Kidney (tissue), 14 donors: Measurements from ENCODE around the gene FAM162A. TPM values are rescaled to one million over a fixed set of nuclear protein-coding genes. Genes with fewer than 3 reads are reported as not detected.

Experiments
- DNase-seq, 5 donors: peaks; one replicate each; pipeline ENCODE4 v3.0.0-alpha.2; 2013 to 2020
- FAIRE-seq: peaks from 2 replicates; lab custom pipeline; 2012; peaks lifted over from hg19 to GRCh38; lab: Jason Lieb, UNC
- H3K27ac ChIP-seq, 2 donors: one replicate each; pipeline ENCODE4 v1.7.0; 2013; ENCODE audit warnings: low read depth in 2 of 2, low read length in 2 of 2, inconsistent platforms in 1 of 2
- H3K27me3 ChIP-seq: one replicate; pipeline ENCODE4 v1.7.1; 2013; ENCODE audit warnings: low read length, inconsistent platforms; ENCODE audit not compliant: control insufficient read depth, insufficient read depth
- H3K36me3 ChIP-seq, 3 donors: one replicate each; pipeline versions ENCODE4 v1.7.0 to v1.7.1; 2013; ENCODE audit warnings: low read length in 3 of 3, control low read depth in 1 of 3, inconsistent platforms in 1 of 3; ENCODE audit not compliant: insufficient read depth in 3 of 3, control insufficient read depth in 2 of 3
- H3K4me1 ChIP-seq, 3 donors: one replicate each; pipeline versions ENCODE4 v1.7.0 to v1.7.1; 2013; ENCODE audit warnings: low read length in 3 of 3, inconsistent platforms in 1 of 3, low read depth in 1 of 3; ENCODE audit not compliant: control insufficient read depth in 2 of 3, insufficient read depth in 2 of 3
- H3K4me3 ChIP-seq, 3 donors: one replicate each; pipeline versions ENCODE4 v1.7.0 to v1.8.1; 2013; ENCODE audit warnings: low read length in 3 of 3, control low read depth in 1 of 3, inconsistent platforms in 1 of 3
- H3K9ac ChIP-seq, 3 donors: one replicate each; pipeline versions ENCODE4 v1.7.0 to v1.7.1; 2013; ENCODE audit warnings: low read length in 3 of 3, control low read depth in 1 of 3, inconsistent platforms in 1 of 3
- H3K9me3 ChIP-seq, 3 donors: one replicate each; pipeline versions ENCODE4 v1.7.0 to v1.7.1; 2013; ENCODE audit warnings: low read length in 3 of 3, control low read depth in 1 of 3, inconsistent platforms in 1 of 3; ENCODE audit not compliant: control insufficient read depth in 2 of 3, insufficient read depth in 1 of 3
- intact Hi-C: fragments of 100-400 bp; cut with DNase I; formaldehyde crosslinking; loops from one replicate; pipeline ENCODE4 v1.11.1; 2022
- polyA plus RNA-seq: library from polyadenylated mRNA; stranded (reverse); fragments of 350-450 nt; fragmentation: Illumina TruSeq; extraction: RNeasy Lipid Tissue Mini Kit (QIAGEN cat#74804); gene quantifications from one replicate; pipeline ENCODE4 v1.2.3, GENCODE V29; 2014; ENCODE audit warnings: low read depth, low replicate concordance; ENCODE audit not compliant: insufficient read depth
- total RNA-seq: library from RNA; stranded (reverse); fragmentation: NEBNext Ultra II Directional; extraction: Animal tissue kit (Norgen Biotek cat#: 25700); gene quantifications from one replicate; pipeline ENCODE4 v1.2.1, GENCODE V29; 2021
- TF ChIP-seq, protein P1 (sequence below): IDR thresholded peaks from 3 replicates; pipeline ENCODE4 v1.5.1; 2012; ENCODE audit warnings: mild to moderate bottlenecking, moderate library complexity, borderline replicate concordance; ENCODE audit not compliant: insufficient read depth; ENCODE audit errors: extremely low read depth
- donor health status: control.
- donor health status: control.
- donor health status: control.
- donor health status: control.
- donor health status: control.
- donor health status: DM: yes; HTN: yes; CAD: no.
- donor health status: Normal renal cell carcinoma (clear cell type).

The FAM162A gene
- total and polyA plus RNA-seq, 2 donors from 2014 or later, result 46.6 to 213 TPM

DNA sequence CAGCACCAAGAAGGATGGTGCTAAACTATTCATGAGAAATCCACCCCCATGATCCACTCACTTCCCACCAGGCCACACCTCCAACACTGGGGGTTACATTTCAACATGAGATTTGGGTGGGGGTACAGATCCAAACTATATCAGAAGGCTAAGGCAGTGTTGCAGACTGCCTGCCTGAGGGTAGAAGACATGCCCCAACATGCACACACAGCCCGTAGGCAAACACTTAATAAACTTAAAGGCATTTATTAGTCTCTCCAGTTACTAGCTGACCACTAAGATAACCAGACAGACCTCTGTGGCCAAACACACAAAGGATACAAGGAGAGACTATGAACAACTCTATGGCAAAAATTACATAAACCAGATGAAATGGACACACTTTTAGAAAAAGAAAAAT, 10.2 kb downstream of the FAM162A start:
- Histone ChIP-seq H3K27me3 (no peaks in the 10 kb centered on the region), H3K36me3 (peaks cover 0 to 4% (median 2%) of the 10 kb centered on the region in 3 donors), H3K9me3 (no peaks in the 10 kb centered on the region), H3K9ac (no peak overlapping the region), H3K27ac (no peak overlapping the region), H3K4me1 (peaks cover 0 to 5% (median 2%) of the 10 kb centered on the region in 3 donors), H3K4me3 (no peak overlapping the region)
- FAIRE-seq, result no peak
- no peak for DNase-seq
- intact Hi-C loops, result loop anchor here (10.0 kb wide), 1 partner anchor 291 kb away; the partner anchor contains the start of gene PARP14
- TF ChIP-seq, protein P1, sequence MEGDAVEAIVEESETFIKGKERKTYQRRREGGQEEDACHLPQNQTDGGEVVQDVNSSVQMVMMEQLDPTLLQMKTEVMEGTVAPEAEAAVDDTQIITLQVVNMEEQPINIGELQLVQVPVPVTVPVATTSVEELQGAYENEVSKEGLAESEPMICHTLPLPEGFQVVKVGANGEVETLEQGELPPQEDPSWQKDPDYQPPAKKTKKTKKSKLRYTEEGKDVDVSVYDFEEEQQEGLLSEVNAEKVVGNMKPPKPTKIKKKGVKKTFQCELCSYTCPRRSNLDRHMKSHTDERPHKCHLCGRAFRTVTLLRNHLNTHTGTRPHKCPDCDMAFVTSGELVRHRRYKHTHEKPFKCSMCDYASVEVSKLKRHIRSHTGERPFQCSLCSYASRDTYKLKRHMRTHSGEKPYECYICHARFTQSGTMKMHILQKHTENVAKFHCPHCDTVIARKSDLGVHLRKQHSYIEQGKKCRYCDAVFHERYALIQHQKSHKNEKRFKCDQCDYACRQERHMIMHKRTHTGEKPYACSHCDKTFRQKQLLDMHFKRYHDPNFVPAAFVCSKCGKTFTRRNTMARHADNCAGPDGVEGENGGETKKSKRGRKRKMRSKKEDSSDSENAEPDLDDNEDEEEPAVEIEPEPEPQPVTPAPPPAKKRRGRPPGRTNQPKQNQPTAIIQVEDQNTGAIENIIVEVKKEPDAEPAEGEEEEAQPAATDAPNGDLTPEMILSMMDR, result no peak

DNA sequence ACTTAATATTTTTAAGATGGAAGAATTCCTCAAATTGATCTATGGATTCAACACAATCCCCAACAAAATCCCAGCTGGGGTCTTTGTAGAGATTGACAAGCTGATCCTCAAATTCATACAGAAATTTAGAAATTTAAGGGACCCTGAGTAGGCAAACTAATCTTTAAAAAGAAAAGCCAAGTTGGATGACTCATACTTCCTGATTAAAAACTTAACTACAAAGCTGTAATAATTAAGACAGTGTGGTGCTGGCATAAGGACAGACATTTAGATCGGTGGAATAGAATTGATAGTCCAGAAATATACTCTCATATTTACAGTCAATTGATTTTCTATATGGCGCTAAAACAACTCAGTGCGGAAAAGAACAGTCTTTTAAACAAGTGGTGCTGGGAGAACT, 11.6 kb downstream of the FAM162A start:
- no peaks in the 10 kb centered on the region for H3K4me1 ChIP-seq
- FAIRE-seq, result no peak
- no peaks in the 10 kb centered on the region for H3K9me3 ChIP-seq
- no peak overlapping the region for H3K9ac ChIP-seq
- no peak overlapping the region for H3K27ac ChIP-seq
- no peak for DNase-seq
- H3K4me3 ChIP-seq, result no peak overlapping the region
- H3K36me3 ChIP-seq, result peaks cover 0 to 4% (median 2%) of the 10 kb centered on the region in 3 donors
- TF ChIP-seq, protein P1, result no peak
- H3K27me3 ChIP-seq, result no peaks in the 10 kb centered on the region
- intact Hi-C loops, result loop anchor here (10.0 kb wide), 1 partner anchor 289 kb away; the partner anchor contains the start of gene PARP14

DNA sequence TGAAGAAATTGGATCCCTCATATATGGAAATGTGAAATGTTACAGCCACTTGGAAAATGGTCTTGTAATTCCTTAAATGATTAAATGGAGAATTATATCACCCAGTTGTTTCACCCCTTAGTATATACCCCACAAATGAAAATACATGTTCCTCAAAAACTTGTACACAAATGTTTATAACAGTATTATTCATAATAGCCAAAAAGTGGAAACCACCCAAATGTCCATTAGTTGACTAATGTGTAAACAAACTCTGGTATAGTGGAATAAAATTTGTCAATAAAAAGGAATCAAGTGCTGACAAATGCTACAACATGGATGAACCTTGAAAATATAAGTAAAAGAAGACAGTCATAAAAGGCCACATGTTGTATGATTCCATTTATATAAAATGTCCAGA, 12.5 kb downstream of the FAM162A start:
- DNase-seq (no peak), FAIRE-seq (no peak)
- intact Hi-C loops, result loop anchor here (10.0 kb wide), 1 partner anchor 288 kb away; the partner anchor contains the start of gene PARP14
- H3K27ac ChIP-seq, result no peak overlapping the region
- TF ChIP-seq, protein P1, result no peak
- no peak overlapping the region for H3K9ac ChIP-seq
- H3K27me3 ChIP-seq, result no peaks in the 10 kb centered on the region
- H3K36me3 ChIP-seq, result peaks cover 0 to 4% (median 2%) of the 10 kb centered on the region in 3 donors
- no peak overlapping the region for H3K4me3 ChIP-seq
- H3K9me3 ChIP-seq, result no peaks in the 10 kb centered on the region
- H3K4me1 ChIP-seq, result no peaks in the 10 kb centered on the region

DNA sequence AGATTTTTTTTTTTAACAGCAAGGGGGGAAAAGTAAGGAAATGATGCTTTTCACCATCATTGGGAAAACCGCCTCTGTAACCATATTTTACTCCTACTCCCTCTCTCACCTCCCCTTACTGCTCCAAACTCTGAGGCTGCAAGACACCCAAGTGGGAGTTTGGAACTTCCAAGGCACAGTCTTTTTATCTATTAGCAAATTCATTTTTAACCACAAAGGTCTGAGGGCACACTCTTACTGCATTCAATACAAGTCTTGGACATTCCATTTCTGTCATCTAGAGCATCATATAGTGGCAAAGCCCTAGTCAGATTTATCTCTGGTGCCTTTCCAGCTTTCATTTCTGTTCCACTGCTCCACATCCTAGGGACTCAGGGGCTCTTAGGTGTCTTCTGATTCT, 13.2 kb downstream of the FAM162A start:
- H3K27me3 ChIP-seq, result no peaks in the 10 kb centered on the region
- FAIRE-seq (no peak), DNase-seq (no peak)
- H3K4me1 ChIP-seq, result no peaks in the 10 kb centered on the region
- H3K27ac ChIP-seq, result no peak overlapping the region
- H3K9me3 ChIP-seq, result no peaks in the 10 kb centered on the region
- H3K4me3 ChIP-seq, result no peak overlapping the region
- intact Hi-C loops, result loop anchor here (10.0 kb wide), 1 partner anchor 288 kb away; the partner anchor contains the start of gene PARP14
- no peak overlapping the region for H3K9ac ChIP-seq
- peaks cover 0 to 4% (median 2%) of the 10 kb centered on the region in 3 donors for H3K36me3 ChIP-seq
- TF ChIP-seq, protein P1, result no peak
